MM.1S (cell line): ENCODE data around the gene FBLN2.

ENCODE experiments used
- DNase-seq: peaks from one replicate; pipeline ENCODE4 v3.0.0-alpha.2; 2015
- H2AFZ ChIP-seq: fragments of 300-600 bp; sonication (generic); 2 replicates; pipeline ENCODE4 v1.6.0; 2016; ENCODE audit warnings: antibody characterized with exemption, low read length
- H3F3A ChIP-seq: fragments of 300-600 bp; sonication (generic); 2 replicates; pipeline ENCODE4 v1.6.1; 2016; ENCODE audit warnings: mild to moderate bottlenecking, antibody characterized with exemption, low read length, moderate library complexity, mixed read lengths; ENCODE audit not compliant: insufficient read depth
- H3K27ac ChIP-seq: fragments of 300-600 bp; sonication (generic); 2 replicates; pipeline ENCODE4 v1.5.1; 2016; ENCODE audit warnings: mild to moderate bottlenecking, low read length
- H3K27me3 ChIP-seq: fragments of 300-600 bp; sonication (generic); replicated peaks from 2 replicates; pipeline ENCODE4 v1.6.0; 2016; ENCODE audit warnings: low read length; ENCODE audit not compliant: insufficient read depth
- H3K36me3 ChIP-seq: fragments of 300-600 bp; sonication (generic); replicated peaks from 2 replicates; pipeline ENCODE4 v1.6.1; 2016; ENCODE audit warnings: mild to moderate bottlenecking, low read length, mixed read lengths; ENCODE audit not compliant: insufficient read depth
- H3K4me1 ChIP-seq: fragments of 300-600 bp; sonication (generic); 2 replicates; pipeline ENCODE4 v1.6.1; 2016; ENCODE audit warnings: low read length, mixed read lengths
- H3K4me2 ChIP-seq: fragments of 300-600 bp; sonication (generic); 2 replicates; pipeline ENCODE4 v1.6.0; 2016; ENCODE audit warnings: low read depth, low read length
- H3K4me3 ChIP-seq: fragments of 300-600 bp; sonication (generic); 2 replicates; pipeline ENCODE4 v1.5.1; 2016; ENCODE audit warnings: low read length, mixed read lengths
- H3K79me2 ChIP-seq: fragments of 300-600 bp; sonication (generic); 2 replicates; pipeline ENCODE4 v1.6.1; 2016; ENCODE audit warnings: mixed run types, low read length, mixed read lengths
- H3K9ac ChIP-seq: fragments of 300-600 bp; sonication (generic); 2 replicates; pipeline ENCODE4 v1.6.1; 2016; ENCODE audit warnings: low read length, mixed read lengths
- H3K9me2 ChIP-seq: fragments of 300-600 bp; sonication (generic); replicated peaks from 2 replicates; pipeline ENCODE4 v1.6.1; 2016; ENCODE audit warnings: mild to moderate bottlenecking, low read length, mixed read lengths; ENCODE audit not compliant: insufficient read depth
- H3K9me3 ChIP-seq: fragments of 300-600 bp; sonication (generic); replicated peaks from 2 replicates; pipeline ENCODE4 v1.6.1; 2016; ENCODE audit warnings: mild to moderate bottlenecking, low read length, mixed read lengths; ENCODE audit not compliant: insufficient read depth
- H4K20me1 ChIP-seq: fragments of 300-600 bp; sonication (generic); 2 replicates; pipeline ENCODE4 v1.6.1; 2016; ENCODE audit warnings: mild to moderate bottlenecking, low read length, moderate library complexity, mixed read lengths; ENCODE audit not compliant: insufficient read depth
- CTCF ChIP-seq: fragments of 300-600 bp; sonication (generic); IDR thresholded peaks from 2 replicates; pipeline ENCODE4 v1.5.1; 2016; ENCODE audit warnings: antibody characterized with exemption, low read length, mixed read lengths
- EZH2 ChIP-seq: fragments of 300-600 bp; sonication (generic); optimal IDR thresholded peaks from 2 replicates; pipeline ENCODE3; 2017; ENCODE audit warnings: low read depth, mild to moderate bottlenecking, antibody characterized with exemption, low read length, mixed read lengths
- EZH2phosphoT487 ChIP-seq: fragments of 300-600 bp; sonication (generic); IDR thresholded peaks from 2 replicates; pipeline ENCODE4 v1.6.1; 2018; ENCODE audit warnings: antibody characterized with exemption, low read length

FBLN2 gene

GRCh38 chr3:13658681-13659080 lies 109.8 kb downstream of the FBLN2 start:
- no peaks in the 10 kb centered on the region for H3K79me2 ChIP-seq
- H3K9ac ChIP-seq = no peak overlapping the region
- H3K4me1 ChIP-seq = no peaks in the 10 kb centered on the region
- H2AFZ ChIP-seq = no peak overlapping the region
- no peak for DNase-seq
- no peak overlapping the region for H3K4me2 ChIP-seq
- TF ChIP-seq CTCF (no peak), EZH2 (no peak), EZH2phosphoT487 (no peak)
- H4K20me1 ChIP-seq = no peaks in the 10 kb centered on the region
- H3K27me3 ChIP-seq = peaks cover 91% of the 10 kb centered on the region
- no peaks in the 10 kb centered on the region for H3K9me3 ChIP-seq
- no peaks in the 10 kb centered on the region for H3K9me2 ChIP-seq
- H3K27ac ChIP-seq = no peak overlapping the region
- no peaks in the 10 kb centered on the region for H3F3A ChIP-seq
- no peaks in the 10 kb centered on the region for H3K36me3 ChIP-seq
- H3K4me3 ChIP-seq = no peak overlapping the region

- Histone ChIP-seq H2AFZ (no peak overlapping the region), H3K9ac (no peak overlapping the region), H3K4me2 (no peak overlapping the region), H3K79me2 (no peaks in the 10 kb centered on the region), H3K4me3 (no peak overlapping the region), H3K36me3 (no peaks in the 10 kb centered on the region), H3K27me3 (peaks cover 91% of the 10 kb centered on the region), H3K9me2 (no peaks in the 10 kb centered on the region), H4K20me1 (no peaks in the 10 kb centered on the region), H3K9me3 (no peaks in the 10 kb centered on the region), H3K4me1 (no peaks in the 10 kb centered on the region), H3F3A (no peaks in the 10 kb centered on the region), H3K27ac (no peak overlapping the region)
- DNase-seq = no peak
- TF ChIP-seq EZH2phosphoT487 = no peak
- TF ChIP-seq CTCF = no peak
- no peak for TF ChIP-seq EZH2
These were observed 110.5 kb downstream of the FBLN2 start for GRCh38 chr3:13659221-13659969.

GRCh38 chr3:13660042-13660874 lies 111.3 kb downstream of the FBLN2 start:
- Histone ChIP-seq H3K79me2 (no peaks in the 10 kb centered on the region), H3K36me3 (no peaks in the 10 kb centered on the region), H3K4me2 (no peak overlapping the region), H3K4me3 (no peak overlapping the region), H3K9me3 (no peaks in the 10 kb centered on the region), H3F3A (no peaks in the 10 kb centered on the region), H3K27ac (no peak overlapping the region), H3K27me3 (peaks cover 93% of the 10 kb centered on the region), H2AFZ (no peak overlapping the region), H3K4me1 (no peaks in the 10 kb centered on the region), H3K9ac (no peak overlapping the region), H4K20me1 (no peaks in the 10 kb centered on the region), H3K9me2 (no peaks in the 10 kb centered on the region)
- no peak for TF ChIP-seq EZH2phosphoT487
- no peak for TF ChIP-seq CTCF
- no peak for TF ChIP-seq EZH2
- DNase-seq = no peak
